ENCODE measurements around the gene ANK3.

ANK3 gene

GRCh38 chr10:60197206-60197605 lies 192.5 kb downstream of the ANK3 start:
- in situ Hi-C loops (cut with MboI; ENCODE audit: low pct_unique_long_range_greater_than_20kb, low sequenced_read_pairs, unreplicated experiment), result no loop called here
- no peak for TF ChIP-seq CTCF (IDR thresholded peaks at IDR 0.05; ENCODE audit: extremely low read depth, insufficient read depth, missing control alignments)
- DNase-seq (ENCODE audit: low spot score), result no peak

GRCh38 chr10:60194421-60194820 lies 195.3 kb downstream of the ANK3 start:
- DNase-seq (ENCODE audit: low spot score), result no peak
- TF ChIP-seq CTCF (IDR thresholded peaks at IDR 0.05; ENCODE audit: extremely low read depth, insufficient read depth, missing control alignments), result no peak
- in situ Hi-C loops (cut with MboI; ENCODE audit: low pct_unique_long_range_greater_than_20kb, low sequenced_read_pairs, unreplicated experiment), result no loop called here

- no peak for DNase-seq (ENCODE audit: low spot score)
- in situ Hi-C loops (cut with MboI; ENCODE audit: low pct_unique_long_range_greater_than_20kb, low sequenced_read_pairs, unreplicated experiment), result no loop called here
- TF ChIP-seq CTCF (IDR thresholded peaks at IDR 0.05; ENCODE audit: extremely low read depth, insufficient read depth, missing control alignments), result no peak
Measured at GRCh38 chr10:60192946-60193345, 196.7 kb downstream of the ANK3 start.

GRCh38 chr10:60189861-60190475 lies 199.7 kb downstream of the ANK3 start:
- no peak for DNase-seq (ENCODE audit: low spot score)
- in situ Hi-C loops (cut with MboI; ENCODE audit: low pct_unique_long_range_greater_than_20kb, low sequenced_read_pairs, unreplicated experiment), result no loop called here
- TF ChIP-seq CTCF (IDR thresholded peaks at IDR 0.05; ENCODE audit: extremely low read depth, insufficient read depth, missing control alignments), result no peak

- no peak for DNase-seq (ENCODE audit: low spot score)
- in situ Hi-C loops (cut with MboI; ENCODE audit: low pct_unique_long_range_greater_than_20kb, low sequenced_read_pairs, unreplicated experiment), result no loop called here
- TF ChIP-seq CTCF (IDR thresholded peaks at IDR 0.05; ENCODE audit: extremely low read depth, insufficient read depth, missing control alignments), result no peak
Measured at GRCh38 chr10:60188548-60188947, 201.1 kb downstream of the ANK3 start.

GRCh38 chr10:60187691-60188090 lies 202.0 kb downstream of the ANK3 start:
- no peak for TF ChIP-seq CTCF (IDR thresholded peaks at IDR 0.05; ENCODE audit: extremely low read depth, insufficient read depth, missing control alignments)
- no peak for DNase-seq (ENCODE audit: low spot score)
- in situ Hi-C loops (cut with MboI; ENCODE audit: low pct_unique_long_range_greater_than_20kb, low sequenced_read_pairs, unreplicated experiment), result no loop called here

Data from GM13977 (cell line).